ENCODE data around the gene FRZB. TPM values are rescaled to one million over a fixed set of nuclear protein-coding genes. Genes with fewer than 3 reads are reported as not detected.

Gene FRZB
- total and polyA plus RNA-seq, 2 of the 13 experiments (the other 11 are each of a cell fraction or from before 2014, with no cell fraction given): 0.04 to 1.2 TPM

GRCh38 chr2:182860858-182861257 is 5.6 kb downstream of the FRZB start (continued):
- TF ChIP-seq ZNF710 (CRISPR knock-in tag; IDR thresholded peaks at IDR 0.05; ENCODE audit: borderline replicate concordance): no peak
- TF ChIP-seq ZNF12 (CRISPR knock-in tag; IDR thresholded peaks at IDR 0.05): no peak
- no peak for TF ChIP-seq ZNF224 (CRISPR knock-in tag; IDR thresholded peaks at IDR 0.05)
- TF ChIP-seq SSRP1 (CRISPR knock-in tag; IDR thresholded peaks at IDR 0.05): no peak
- no peak for TF ChIP-seq ELF1 (CRISPR knock-in tag; IDR thresholded peaks at IDR 0.05)

DNA sequence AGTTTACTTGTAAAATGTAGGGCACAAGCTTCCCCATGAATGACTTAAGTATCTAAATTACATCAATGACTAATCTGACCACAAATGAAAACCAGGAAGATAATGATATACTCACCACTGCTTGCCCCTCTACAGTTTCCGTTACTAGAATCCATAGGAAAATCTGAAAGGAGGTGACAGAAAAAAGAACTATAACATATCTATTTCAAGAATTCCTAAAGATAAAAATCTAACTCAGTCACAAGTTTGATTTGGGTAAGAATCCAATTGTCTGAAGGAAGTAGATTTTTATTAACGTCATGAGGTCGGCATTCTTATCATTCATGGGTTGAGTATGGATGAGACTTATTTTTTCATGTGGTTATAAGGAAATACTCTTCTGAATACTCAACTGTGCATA is 7.8 kb downstream of the FRZB start:
- Histone ChIP-seq H3K4me2 (ENCODE audit: low read depth, low read length) (no peak overlapping the region), H4K20me1 (ENCODE audit: insufficient read depth, low read length) (no peaks in the 10 kb centered on the region), H3K4me3 (replicated peaks in 1 of 3; ENCODE audit: insufficient read depth in 1 of 3, low read depth in 2 of 3, low read length in 3 of 3) (no peak overlapping the region), H3K79me2 (ENCODE audit: insufficient read depth, low read length) (no peaks in the 10 kb centered on the region), H3K27me3 (ENCODE audit: control insufficient read depth in 1 of 2, insufficient read depth in 2 of 2, low read length in 2 of 2) (no peaks in the 10 kb centered on the region), H3K27ac (ENCODE audit: extremely low read length, insufficient read depth, low read length) (no peak overlapping the region), H2AFZ (ENCODE audit: low read length) (no peak overlapping the region), H3K9ac (ENCODE audit: insufficient read depth, low read depth, low read length) (no peak overlapping the region), H3K9me3 (ENCODE audit: low read length) (no peaks in the 10 kb centered on the region), H3K4me1 (ENCODE audit: insufficient read depth, low read length) (no peaks in the 10 kb centered on the region), H3K36me3 (replicated peaks in 1 of 2; ENCODE audit: control insufficient read depth in 1 of 2, insufficient read depth in 2 of 2, low read length in 2 of 2) (no peaks in the 10 kb centered on the region)
- no peak for FAIRE-seq
- ChIA-PET CTCF (ENCODE audit: low intra/inter-chr PET ratio, low total read pairs) (no interaction called here), POLR2A (no interaction called here)
- intact Hi-C loops (cut with micrococcal nuclease; ENCODE audit: unreplicated experiment): no loop called here
- BruUV-seq (replicated peaks): no TSS peak
- no peak for ATAC-seq
- DNase-seq (ENCODE audit: low spot score): no peak
- in situ Hi-C loops (cut with HindIII; ENCODE audit: extremely low pct_ligation_motif_present, low pct_unique_long_range_greater_than_20kb): no loop called here
- 87% methylated on average over 3 of the region's 3 CpGs for WGBS (ENCODE audit: low lambda C conversion rate)
- no peak for TF ChIP-seq ZNF839 (CRISPR knock-in tag; IDR thresholded peaks at IDR 0.05; ENCODE audit: borderline replicate concordance)

DNA sequence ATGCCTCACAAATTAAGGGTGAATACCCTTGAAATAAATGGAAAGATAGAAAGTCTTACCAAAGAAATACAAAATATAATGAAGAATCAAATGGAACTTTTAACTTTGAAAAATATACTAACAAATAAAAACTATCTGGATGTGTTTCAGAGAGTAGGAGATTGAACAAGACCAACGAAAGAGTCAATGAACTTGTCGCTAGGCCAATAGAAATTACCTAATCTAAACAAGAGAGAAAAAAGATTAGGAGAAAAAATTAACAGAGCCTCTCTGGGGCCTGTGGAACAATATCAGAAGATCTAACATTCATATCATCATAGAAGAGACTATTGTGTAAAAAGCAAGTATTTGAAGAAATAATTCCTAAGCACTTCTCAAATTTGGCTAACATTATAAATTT is 11.1 kb downstream of the FRZB start:
- Histone ChIP-seq H3K9me3 (ENCODE audit: low read length) (no peaks in the 10 kb centered on the region), H4K20me1 (ENCODE audit: insufficient read depth, low read length) (no peaks in the 10 kb centered on the region), H3K27ac (ENCODE audit: extremely low read length, insufficient read depth, low read length) (no peak overlapping the region), H3K27me3 (ENCODE audit: control insufficient read depth in 1 of 2, insufficient read depth in 2 of 2, low read length in 2 of 2) (no peaks in the 10 kb centered on the region), H3K36me3 (replicated peaks in 1 of 2; ENCODE audit: control insufficient read depth in 1 of 2, insufficient read depth in 2 of 2, low read length in 2 of 2) (no peaks in the 10 kb centered on the region), H2AFZ (ENCODE audit: low read length) (no peak overlapping the region), H3K4me3 (replicated peaks in 1 of 3; ENCODE audit: insufficient read depth in 1 of 3, low read depth in 2 of 3, low read length in 3 of 3) (no peak overlapping the region), H3K4me2 (ENCODE audit: low read depth, low read length) (no peak overlapping the region), H3K79me2 (ENCODE audit: insufficient read depth, low read length) (no peaks in the 10 kb centered on the region), H3K4me1 (ENCODE audit: insufficient read depth, low read length) (no peaks in the 10 kb centered on the region), H3K9ac (ENCODE audit: insufficient read depth, low read depth, low read length) (no peak overlapping the region)
- TF ChIP-seq YEATS4 (CRISPR knock-in tag; IDR thresholded peaks at IDR 0.05; ENCODE audit: borderline replicate concordance): no peak
- intact Hi-C loops (cut with micrococcal nuclease; ENCODE audit: unreplicated experiment): no loop called here
- 62% methylated on average over 2 of the region's 2 CpGs for WGBS (ENCODE audit: low lambda C conversion rate)
- in situ Hi-C loops (cut with HindIII; ENCODE audit: extremely low pct_ligation_motif_present, low pct_unique_long_range_greater_than_20kb): no loop called here
- no TSS peak for BruUV-seq (replicated peaks)
- DNase-seq (ENCODE audit: low spot score) (no peak), ATAC-seq (no peak), FAIRE-seq (no peak)
- ChIA-PET CTCF (ENCODE audit: low intra/inter-chr PET ratio, low total read pairs) (no interaction called here), POLR2A (no interaction called here)

Data from HepG2 (cell line).